ENCODE data around the gene SEMA5A. TPM values are rescaled to one million over a fixed set of nuclear protein-coding genes. Genes with fewer than 3 reads are reported as not detected.

The SEMA5A gene
- total RNA-seq, 1 donor from 2014 or later: 13.8 TPM

DNA sequence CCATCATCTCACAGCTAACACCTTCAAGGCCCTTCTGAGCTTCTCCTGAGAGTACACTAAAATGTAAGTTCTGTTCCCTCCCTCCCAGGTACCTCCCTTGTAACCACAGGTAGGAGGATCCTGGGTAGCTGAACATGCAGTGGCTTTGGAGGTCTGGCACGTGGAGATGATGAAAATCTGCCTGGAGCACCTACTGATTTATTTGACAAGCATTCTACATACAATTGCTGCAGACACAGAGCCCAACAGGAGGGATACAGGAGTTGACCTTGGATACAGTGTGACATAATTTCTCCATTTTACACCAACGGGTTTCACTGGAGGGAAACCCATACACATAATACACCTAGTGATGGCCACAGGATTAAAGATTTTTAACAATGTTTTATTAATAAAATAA is 478.7 kb downstream of the SEMA5A start:
- TF ChIP-seq, protein P1, sequence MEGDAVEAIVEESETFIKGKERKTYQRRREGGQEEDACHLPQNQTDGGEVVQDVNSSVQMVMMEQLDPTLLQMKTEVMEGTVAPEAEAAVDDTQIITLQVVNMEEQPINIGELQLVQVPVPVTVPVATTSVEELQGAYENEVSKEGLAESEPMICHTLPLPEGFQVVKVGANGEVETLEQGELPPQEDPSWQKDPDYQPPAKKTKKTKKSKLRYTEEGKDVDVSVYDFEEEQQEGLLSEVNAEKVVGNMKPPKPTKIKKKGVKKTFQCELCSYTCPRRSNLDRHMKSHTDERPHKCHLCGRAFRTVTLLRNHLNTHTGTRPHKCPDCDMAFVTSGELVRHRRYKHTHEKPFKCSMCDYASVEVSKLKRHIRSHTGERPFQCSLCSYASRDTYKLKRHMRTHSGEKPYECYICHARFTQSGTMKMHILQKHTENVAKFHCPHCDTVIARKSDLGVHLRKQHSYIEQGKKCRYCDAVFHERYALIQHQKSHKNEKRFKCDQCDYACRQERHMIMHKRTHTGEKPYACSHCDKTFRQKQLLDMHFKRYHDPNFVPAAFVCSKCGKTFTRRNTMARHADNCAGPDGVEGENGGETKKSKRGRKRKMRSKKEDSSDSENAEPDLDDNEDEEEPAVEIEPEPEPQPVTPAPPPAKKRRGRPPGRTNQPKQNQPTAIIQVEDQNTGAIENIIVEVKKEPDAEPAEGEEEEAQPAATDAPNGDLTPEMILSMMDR (IDR thresholded peaks at IDR 0.05; ENCODE audit: insufficient read depth, low read depth, low read length): no peak
- no peak for TF ChIP-seq EZH2 (IDR thresholded peaks at IDR 0.05; ENCODE audit: insufficient read depth, low read length)
- no peak for FAIRE-seq
- no peak for DNase-seq (ENCODE audit: low read depth)
- Histone ChIP-seq H3K36me3 (ENCODE audit: insufficient read depth, low read length) (peaks cover 4% of the 10 kb centered on the region), H3K27me3 (ENCODE audit: insufficient read depth, low read length) (no peaks in the 10 kb centered on the region), H3K4me3 (ENCODE audit: insufficient read depth, low read depth, low read length) (no peak overlapping the region), H3K9ac (ENCODE audit: low read length) (no peak overlapping the region), H3K4me2 (ENCODE audit: low read length) (no peak overlapping the region), H2AFZ (ENCODE audit: low read depth, low read length) (no peak overlapping the region), H3K79me2 (ENCODE audit: insufficient read depth, low read length) (no peaks in the 10 kb centered on the region), H3K9me3 (ENCODE audit: insufficient read depth, low read depth, low read length) (no peaks in the 10 kb centered on the region), H4K20me1 (ENCODE audit: insufficient read depth, low read length) (no peaks in the 10 kb centered on the region), H3K27ac (ENCODE audit: low read depth, low read length) (no peak overlapping the region), H3K4me1 (ENCODE audit: insufficient read depth, low read length) (no peaks in the 10 kb centered on the region)
- H3K27ac Mint-ChIP-seq (ENCODE audit: unreplicated experiment): no peak overlapping the region
- H3K4me1 Mint-ChIP-seq (ENCODE audit: low read depth, unreplicated experiment): no peaks in the 10 kb centered on the region
- H3K9me3 Mint-ChIP-seq (ENCODE audit: unreplicated experiment): peaks cover 7% of the 10 kb centered on the region
- H3K36me3 Mint-ChIP-seq (ENCODE audit: low read depth, unreplicated experiment): peaks cover 4% of the 10 kb centered on the region
- no peak overlapping the region for H3K4me3 Mint-ChIP-seq (ENCODE audit: unreplicated experiment)
- H3K27me3 Mint-ChIP-seq (ENCODE audit: low read depth, unreplicated experiment): peaks cover 3% of the 10 kb centered on the region

DNA sequence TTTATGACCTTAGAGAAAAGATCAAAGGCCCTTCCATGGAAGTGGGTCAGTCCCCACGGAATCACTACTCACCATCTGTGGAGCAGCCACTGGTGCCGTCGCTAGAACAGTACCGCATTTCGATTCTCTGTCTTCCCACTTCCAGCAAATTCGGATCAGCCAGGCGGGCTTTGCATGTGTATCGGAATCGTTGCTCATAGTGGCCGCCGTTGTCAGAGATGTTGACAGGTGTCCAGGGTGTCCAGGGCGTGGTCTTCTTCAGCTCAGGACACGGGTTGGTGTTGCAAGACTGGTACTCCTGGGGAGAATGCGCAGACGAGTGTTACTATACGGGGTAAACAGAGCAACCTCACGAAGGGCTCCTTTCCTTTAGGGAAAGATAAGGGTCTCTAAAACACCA is 479.5 kb downstream of the SEMA5A start:
- Mint-ChIP-seq H3K27me3 (ENCODE audit: low read depth, unreplicated experiment) (peaks cover 3% of the 10 kb centered on the region), H3K27ac (ENCODE audit: unreplicated experiment) (no peak overlapping the region), H3K4me3 (ENCODE audit: unreplicated experiment) (no peak overlapping the region), H3K9me3 (ENCODE audit: unreplicated experiment) (peaks cover 8% of the 10 kb centered on the region), H3K4me1 (ENCODE audit: low read depth, unreplicated experiment) (peaks cover under 1% of the 10 kb centered on the region), H3K36me3 (ENCODE audit: low read depth, unreplicated experiment) (peaks cover 4% of the 10 kb centered on the region)
- DNase-seq (ENCODE audit: low read depth) (no peak), FAIRE-seq (no peak)
- Histone ChIP-seq H3K9me3 (ENCODE audit: insufficient read depth, low read depth, low read length) (no peaks in the 10 kb centered on the region), H4K20me1 (ENCODE audit: insufficient read depth, low read length) (no peaks in the 10 kb centered on the region), H3K4me2 (ENCODE audit: low read length) (no peak overlapping the region), H2AFZ (ENCODE audit: low read depth, low read length) (no peak overlapping the region), H3K79me2 (ENCODE audit: insufficient read depth, low read length) (no peaks in the 10 kb centered on the region), H3K4me1 (ENCODE audit: insufficient read depth, low read length) (no peaks in the 10 kb centered on the region), H3K27ac (ENCODE audit: low read depth, low read length) (no peak overlapping the region), H3K9ac (ENCODE audit: low read length) (no peak overlapping the region), H3K27me3 (ENCODE audit: insufficient read depth, low read length) (no peaks in the 10 kb centered on the region), H3K4me3 (ENCODE audit: insufficient read depth, low read depth, low read length) (no peak overlapping the region), H3K36me3 (ENCODE audit: insufficient read depth, low read length) (peaks cover 4% of the 10 kb centered on the region)
- TF ChIP-seq, protein P1 (IDR thresholded peaks at IDR 0.05; ENCODE audit: insufficient read depth, low read depth, low read length): no peak
- TF ChIP-seq EZH2 (IDR thresholded peaks at IDR 0.05; ENCODE audit: insufficient read depth, low read length): no peak

DNA sequence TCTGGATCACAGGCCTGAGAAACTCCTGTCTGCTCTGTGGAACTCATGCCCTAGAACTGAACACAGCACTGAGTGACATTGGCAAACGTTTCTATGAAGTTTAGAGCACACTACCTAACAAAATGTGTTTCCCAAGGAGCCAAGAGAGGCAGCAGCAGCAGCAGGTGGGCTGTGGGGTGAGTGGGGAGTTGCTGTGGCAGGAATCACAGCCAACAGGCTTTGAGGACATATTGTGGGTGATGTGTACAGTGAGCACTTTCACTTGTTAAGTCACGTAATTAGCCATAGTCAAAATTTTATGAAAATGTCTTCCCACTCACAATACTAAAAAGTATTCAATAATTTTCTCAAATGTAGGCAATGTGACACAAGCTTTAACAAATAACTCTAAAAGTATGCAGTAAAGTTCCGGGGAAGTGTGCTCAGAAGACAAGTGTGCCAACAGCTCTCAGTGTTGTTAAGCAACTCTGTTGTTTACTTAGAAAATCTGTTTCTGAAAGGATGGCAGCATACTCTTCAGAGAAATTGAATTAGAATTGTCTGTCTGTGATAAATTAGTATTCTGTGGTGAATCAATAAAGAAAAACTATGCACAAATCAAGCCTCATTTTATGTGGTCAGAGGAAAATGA is 482.1 kb downstream of the SEMA5A start:
- Histone ChIP-seq H3K27ac (ENCODE audit: low read depth, low read length) (no peak overlapping the region), H3K36me3 (ENCODE audit: insufficient read depth, low read length) (peaks cover 4% of the 10 kb centered on the region), H2AFZ (ENCODE audit: low read depth, low read length) (no peak overlapping the region), H3K4me3 (ENCODE audit: insufficient read depth, low read depth, low read length) (no peak overlapping the region), H4K20me1 (ENCODE audit: insufficient read depth, low read length) (no peaks in the 10 kb centered on the region), H3K4me2 (ENCODE audit: low read length) (no peak overlapping the region), H3K9me3 (ENCODE audit: insufficient read depth, low read depth, low read length) (no peaks in the 10 kb centered on the region), H3K9ac (ENCODE audit: low read length) (no peak overlapping the region), H3K27me3 (ENCODE audit: insufficient read depth, low read length) (no peaks in the 10 kb centered on the region), H3K79me2 (ENCODE audit: insufficient read depth, low read length) (no peaks in the 10 kb centered on the region), H3K4me1 (ENCODE audit: insufficient read depth, low read length) (peaks cover 20% of the 10 kb centered on the region)
- TF ChIP-seq EZH2 (IDR thresholded peaks at IDR 0.05; ENCODE audit: insufficient read depth, low read length): no peak
- TF ChIP-seq, protein P1 (IDR thresholded peaks at IDR 0.05; ENCODE audit: insufficient read depth, low read depth, low read length): no peak
- Mint-ChIP-seq H3K9me3 (ENCODE audit: unreplicated experiment) (peaks cover 9% of the 10 kb centered on the region), H3K27me3 (ENCODE audit: low read depth, unreplicated experiment) (peaks cover 3% of the 10 kb centered on the region), H3K4me1 (ENCODE audit: low read depth, unreplicated experiment) (peaks cover 11% of the 10 kb centered on the region), H3K27ac (ENCODE audit: unreplicated experiment) (no peak overlapping the region), H3K4me3 (ENCODE audit: unreplicated experiment) (no peak overlapping the region), H3K36me3 (ENCODE audit: low read depth, unreplicated experiment) (peaks cover 7% of the 10 kb centered on the region)
- DNase-seq (ENCODE audit: low read depth) (no peak), FAIRE-seq (no peak)

Measured in astrocyte (in vitro differentiated cells and primary cell).